ENCODE data around the gene RABGAP1.

RABGAP1 gene

GRCh38 chr9:123020796-123021195 lies 80.0 kb downstream of the RABGAP1 start:
- Histone ChIP-seq H3K27me3 (ENCODE audit: insufficient read depth, low read length) (no peaks in the 10 kb centered on the region), H3K36me3 (ENCODE audit: insufficient read depth, low read depth, low read length) (peaks cover 74% of the 10 kb centered on the region), H3K27ac (ENCODE audit: low read length) (no peak overlapping the region), H3K9me3 (ENCODE audit: insufficient read depth, low read depth, low read length) (no peaks in the 10 kb centered on the region), H3K9ac (ENCODE audit: low read depth, low read length) (no peak overlapping the region), H3K4me3 (ENCODE audit: low read length) (no peak overlapping the region), H3K4me1 (ENCODE audit: insufficient read depth, low read length) (no peaks in the 10 kb centered on the region)

DNA sequence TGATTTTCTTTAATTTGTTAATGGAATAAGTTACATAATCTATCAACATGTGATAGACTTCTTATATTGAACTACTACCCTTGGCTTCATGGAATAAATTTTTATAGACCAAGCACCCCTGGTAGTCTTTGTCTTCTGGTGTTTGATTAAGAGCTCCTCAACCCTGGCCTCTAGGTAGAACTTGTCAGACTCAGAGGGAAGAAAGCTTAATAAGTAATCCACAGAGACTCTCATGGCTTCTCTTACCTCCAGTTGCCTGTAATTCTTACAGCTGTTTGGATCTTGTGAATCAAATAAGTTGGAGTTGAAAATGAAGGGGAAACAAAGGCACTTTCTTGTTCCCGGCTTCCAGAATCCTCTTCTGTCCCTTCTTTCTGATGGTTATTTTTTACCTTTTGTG lies 85.6 kb downstream of the RABGAP1 start:
- Histone ChIP-seq H3K4me1 (ENCODE audit: insufficient read depth, low read length) (no peaks in the 10 kb centered on the region), H3K9ac (ENCODE audit: low read depth, low read length) (no peak overlapping the region), H3K27me3 (ENCODE audit: insufficient read depth, low read length) (no peaks in the 10 kb centered on the region), H3K36me3 (ENCODE audit: insufficient read depth, low read depth, low read length) (peaks cover 53% of the 10 kb centered on the region), H3K27ac (ENCODE audit: low read length) (no peak overlapping the region), H3K9me3 (ENCODE audit: insufficient read depth, low read depth, low read length) (no peaks in the 10 kb centered on the region), H3K4me3 (ENCODE audit: low read length) (no peak overlapping the region)

GRCh38 chr9:123027517-123027916 lies 86.7 kb downstream of the RABGAP1 start:
- no peak overlapping the region for H3K27ac ChIP-seq (ENCODE audit: low read length)
- no peak overlapping the region for H3K4me3 ChIP-seq (ENCODE audit: low read length)
- no peaks in the 10 kb centered on the region for H3K4me1 ChIP-seq (ENCODE audit: insufficient read depth, low read length)
- H3K27me3 ChIP-seq (ENCODE audit: insufficient read depth, low read length) = no peaks in the 10 kb centered on the region
- H3K9me3 ChIP-seq (ENCODE audit: insufficient read depth, low read depth, low read length) = no peaks in the 10 kb centered on the region
- H3K36me3 ChIP-seq (ENCODE audit: insufficient read depth, low read depth, low read length) = peaks cover 44% of the 10 kb centered on the region
- no peak overlapping the region for H3K9ac ChIP-seq (ENCODE audit: low read depth, low read length)

DNA sequence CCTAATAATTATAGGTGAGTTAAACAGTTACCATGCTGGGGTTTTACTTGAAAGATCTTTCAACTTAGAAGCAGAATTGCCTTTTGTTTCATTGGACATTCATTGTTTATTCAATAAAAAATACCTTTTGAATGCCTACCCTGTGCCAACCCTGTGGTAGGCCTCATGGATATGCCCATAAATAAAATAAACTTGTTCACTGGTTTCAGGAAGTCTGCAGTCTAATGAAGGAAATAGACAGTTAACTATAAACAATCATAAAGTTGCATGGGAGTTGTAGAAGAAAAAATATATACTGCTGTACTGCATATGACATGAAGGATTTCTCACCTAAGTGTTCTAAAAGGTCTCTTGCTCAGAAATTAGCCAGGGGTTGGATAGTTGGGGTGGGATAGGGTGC lies 87.3 kb downstream of the RABGAP1 start:
- H3K4me3 ChIP-seq (ENCODE audit: low read length) = no peak overlapping the region
- H3K36me3 ChIP-seq (ENCODE audit: insufficient read depth, low read depth, low read length) = peaks cover 39% of the 10 kb centered on the region
- 0 out of 2 replicates have a peak, but pooled peaks cover 4% of the 10 kb centered on the region for H3K4me1 ChIP-seq (ENCODE audit: insufficient read depth, low read length)
- no peaks in the 10 kb centered on the region for H3K27me3 ChIP-seq (ENCODE audit: insufficient read depth, low read length)
- H3K9me3 ChIP-seq (ENCODE audit: insufficient read depth, low read depth, low read length) = no peaks in the 10 kb centered on the region
- H3K9ac ChIP-seq (ENCODE audit: low read depth, low read length) = no peak overlapping the region
- no peak overlapping the region for H3K27ac ChIP-seq (ENCODE audit: low read length)

DNA sequence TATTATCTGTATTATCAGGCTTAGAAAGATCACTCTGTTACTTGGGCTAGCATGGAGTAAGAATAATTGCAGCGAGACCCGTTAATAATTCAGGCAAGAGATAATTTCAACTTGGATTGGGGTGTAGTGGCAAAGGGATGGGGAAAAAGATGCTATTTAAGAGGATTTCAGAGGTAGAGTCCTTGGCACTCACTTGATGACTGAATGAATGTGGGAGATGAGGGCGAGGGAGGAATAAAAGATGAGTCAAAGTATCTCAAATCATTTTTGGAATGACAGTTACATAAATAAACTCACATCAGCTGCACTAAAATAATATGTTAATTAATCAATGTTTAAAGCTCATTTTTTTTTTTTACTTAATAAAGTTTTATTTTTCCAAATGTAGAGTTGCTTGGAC lies 88.2 kb downstream of the RABGAP1 start:
- H3K27ac ChIP-seq (ENCODE audit: low read length) = no peak overlapping the region

DNA sequence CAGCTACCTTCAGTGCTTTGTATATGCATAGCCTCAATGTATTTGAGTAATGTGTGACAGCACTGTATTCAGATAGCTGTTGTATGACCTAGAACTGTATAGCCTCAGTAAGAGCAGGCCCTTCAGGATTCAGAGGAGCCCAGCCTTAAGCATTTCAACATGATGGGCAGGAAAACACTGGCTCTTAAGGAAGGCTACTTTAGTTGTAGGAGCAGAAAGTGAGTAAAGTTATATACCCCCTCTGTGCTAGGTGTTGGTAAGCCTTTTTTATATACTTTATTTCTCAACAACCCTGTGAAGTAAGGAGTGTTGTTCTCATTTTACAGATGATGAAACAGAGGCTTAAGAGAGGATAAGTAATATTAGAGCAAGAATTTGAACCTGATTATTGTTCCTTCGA lies 91.1 kb downstream of the RABGAP1 start:
- Histone ChIP-seq H3K36me3 (ENCODE audit: insufficient read depth, low read depth, low read length) (peaks cover 48% of the 10 kb centered on the region; the same call in 1 of the 2 replicates), H3K27ac (ENCODE audit: low read length) (no peak overlapping the region), H3K9ac (ENCODE audit: low read depth, low read length) (no peak overlapping the region), H3K4me1 (ENCODE audit: insufficient read depth, low read length) (0 out of 2 replicates have a peak, but pooled peaks cover 7% of the 10 kb centered on the region), H3K4me3 (ENCODE audit: low read length) (no peak overlapping the region), H3K9me3 (ENCODE audit: insufficient read depth, low read depth, low read length) (no peaks in the 10 kb centered on the region), H3K27me3 (ENCODE audit: insufficient read depth, low read length) (no peaks in the 10 kb centered on the region)

More for the DNA sequence above, 88.2 kb downstream of the RABGAP1 start:
- Histone ChIP-seq H3K4me3 (ENCODE audit: low read length) (no peak overlapping the region), H3K36me3 (ENCODE audit: insufficient read depth, low read depth, low read length) (peaks cover 34% of the 10 kb centered on the region), H3K9ac (ENCODE audit: low read depth, low read length) (no peak overlapping the region), H3K4me1 (ENCODE audit: insufficient read depth, low read length) (0 out of 2 replicates have a peak, but pooled peaks cover 7% of the 10 kb centered on the region), H3K27me3 (ENCODE audit: insufficient read depth, low read length) (no peaks in the 10 kb centered on the region), H3K9me3 (ENCODE audit: insufficient read depth, low read depth, low read length) (no peaks in the 10 kb centered on the region)

DNA sequence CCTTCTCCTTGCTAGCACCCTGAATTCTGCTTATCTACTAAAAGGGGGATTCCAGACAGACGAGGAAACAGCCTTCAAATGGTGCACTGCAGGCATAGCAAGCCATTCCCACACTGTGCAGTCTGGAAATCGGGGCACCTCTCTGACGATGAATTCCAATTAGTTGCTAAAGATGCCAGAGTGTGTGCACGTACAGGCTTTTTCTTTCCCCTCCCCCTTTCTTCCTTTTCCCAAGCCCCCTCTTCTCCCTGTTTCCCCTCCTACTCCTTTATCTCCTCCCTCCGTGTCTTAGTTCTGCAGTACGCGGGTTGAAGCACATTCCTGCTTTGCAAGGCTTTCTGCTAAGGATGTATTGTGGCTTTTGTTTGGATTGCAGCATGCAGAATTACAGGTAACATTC lies 92.5 kb downstream of the RABGAP1 start, which contains the start of gene GPR21:
TSS of gene GPR21 (plus strand) at position 316 of the 400 bp plus-strand sequence. CDS start 900 bp downstream, outside the sequence.
- H3K27me3 ChIP-seq (ENCODE audit: insufficient read depth, low read length) = no peaks in the 10 kb centered on the region
- no peak within 1 kb of the TSS for H3K9ac ChIP-seq (ENCODE audit: low read depth, low read length)
- H3K4me3 ChIP-seq (ENCODE audit: low read length) = no peak within 1 kb of the TSS
- peaks cover 41% of the 10 kb centered on the region; the same call in 1 of the 2 replicates for H3K36me3 ChIP-seq (ENCODE audit: insufficient read depth, low read depth, low read length)
- H3K27ac ChIP-seq (ENCODE audit: low read length) = no peak within 1 kb of the TSS
- 0 out of 2 replicates have a peak, but pooled peaks cover 7% of the 10 kb centered on the region for H3K4me1 ChIP-seq (ENCODE audit: insufficient read depth, low read length)
- H3K9me3 ChIP-seq (ENCODE audit: insufficient read depth, low read depth, low read length) = no peaks in the 10 kb centered on the region

GRCh38 chr9:123033864-123034601 lies 93.2 kb downstream of the RABGAP1 start:
- no peak overlapping the region for H3K27ac ChIP-seq (ENCODE audit: low read length)
- H3K4me1 ChIP-seq (ENCODE audit: insufficient read depth, low read length) = 0 out of 2 replicates have a peak, but pooled peaks cover 7% of the 10 kb centered on the region
- no peak overlapping the region for H3K9ac ChIP-seq (ENCODE audit: low read depth, low read length)
- H3K4me3 ChIP-seq (ENCODE audit: low read length) = no peak overlapping the region
- no peaks in the 10 kb centered on the region for H3K9me3 ChIP-seq (ENCODE audit: insufficient read depth, low read depth, low read length)
- H3K36me3 ChIP-seq (ENCODE audit: insufficient read depth, low read depth, low read length) = peaks cover 38% of the 10 kb centered on the region; the same call in 1 of the 2 replicates
- no peaks in the 10 kb centered on the region for H3K27me3 ChIP-seq (ENCODE audit: insufficient read depth, low read length)

DNA sequence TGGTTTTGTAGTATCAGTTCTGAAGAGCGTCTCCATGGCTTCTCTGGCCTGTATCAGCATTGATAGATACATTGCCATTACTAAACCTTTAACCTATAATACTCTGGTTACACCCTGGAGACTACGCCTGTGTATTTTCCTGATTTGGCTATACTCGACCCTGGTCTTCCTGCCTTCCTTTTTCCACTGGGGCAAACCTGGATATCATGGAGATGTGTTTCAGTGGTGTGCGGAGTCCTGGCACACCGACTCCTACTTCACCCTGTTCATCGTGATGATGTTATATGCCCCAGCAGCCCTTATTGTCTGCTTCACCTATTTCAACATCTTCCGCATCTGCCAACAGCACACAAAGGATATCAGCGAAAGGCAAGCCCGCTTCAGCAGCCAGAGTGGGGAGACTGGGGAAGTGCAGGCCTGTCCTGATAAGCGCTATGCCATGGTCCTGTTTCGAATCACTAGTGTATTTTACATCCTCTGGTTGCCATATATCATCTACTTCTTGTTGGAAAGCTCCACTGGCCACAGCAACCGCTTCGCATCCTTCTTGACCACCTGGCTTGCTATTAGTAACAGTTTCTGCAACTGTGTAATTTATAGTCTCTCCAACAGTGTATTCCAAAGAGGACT lies 94.2 kb downstream of the RABGAP1 start:
- Histone ChIP-seq H3K36me3 (ENCODE audit: insufficient read depth, low read depth, low read length) (peaks cover 31% of the 10 kb centered on the region; the same call in 1 of the 2 replicates), H3K9ac (ENCODE audit: low read depth, low read length) (no peak overlapping the region), H3K4me1 (ENCODE audit: insufficient read depth, low read length) (0 out of 2 replicates have a peak, but pooled peaks cover 7% of the 10 kb centered on the region), H3K4me3 (ENCODE audit: low read length) (no peak overlapping the region), H3K27me3 (ENCODE audit: insufficient read depth, low read length) (no peaks in the 10 kb centered on the region), H3K9me3 (ENCODE audit: insufficient read depth, low read depth, low read length) (no peaks in the 10 kb centered on the region), H3K27ac (ENCODE audit: low read length) (no peak overlapping the region)

DNA sequence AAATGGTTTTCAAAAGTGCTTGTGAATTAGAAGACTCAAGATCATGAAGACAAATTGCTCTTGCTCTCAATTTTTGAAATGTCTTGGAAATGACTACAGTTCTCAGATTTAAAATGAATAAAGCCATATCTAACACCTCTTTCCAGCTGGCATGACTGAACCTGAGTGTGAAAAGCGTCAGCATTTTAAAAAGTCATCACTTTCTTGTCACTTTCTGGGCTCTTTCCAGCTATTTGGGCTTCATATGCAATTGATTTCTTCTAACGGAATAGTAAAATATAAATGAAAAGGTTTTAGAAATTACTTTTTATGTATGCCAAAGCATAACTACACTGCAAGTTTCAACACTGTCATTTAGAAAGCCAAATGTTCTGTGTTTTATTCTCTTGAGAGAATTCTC lies 95.0 kb downstream of the RABGAP1 start:
- Histone ChIP-seq H3K27ac (ENCODE audit: low read length) (no peak overlapping the region), H3K27me3 (ENCODE audit: insufficient read depth, low read length) (no peaks in the 10 kb centered on the region)

GRCh38 chr9:123036893-123037545 lies 96.2 kb downstream of the RABGAP1 start:
- Histone ChIP-seq H3K27ac (ENCODE audit: low read length) (no peak overlapping the region), H3K4me1 (ENCODE audit: insufficient read depth, low read length) (0 out of 2 replicates have a peak, but pooled peaks cover 7% of the 10 kb centered on the region), H3K4me3 (ENCODE audit: low read length) (no peak overlapping the region), H3K36me3 (ENCODE audit: insufficient read depth, low read depth, low read length) (peaks cover 27% of the 10 kb centered on the region; the same call in 1 of the 2 replicates), H3K9ac (ENCODE audit: low read depth, low read length) (no peak overlapping the region), H3K9me3 (ENCODE audit: insufficient read depth, low read depth, low read length) (no peaks in the 10 kb centered on the region), H3K27me3 (ENCODE audit: insufficient read depth, low read length) (no peaks in the 10 kb centered on the region)

More for the DNA sequence above, 95.0 kb downstream of the RABGAP1 start:
- Histone ChIP-seq H3K36me3 (ENCODE audit: insufficient read depth, low read depth, low read length) (peaks cover 31% of the 10 kb centered on the region; the same call in 1 of the 2 replicates), H3K9me3 (ENCODE audit: insufficient read depth, low read depth, low read length) (no peaks in the 10 kb centered on the region), H3K4me3 (ENCODE audit: low read length) (no peak overlapping the region), H3K9ac (ENCODE audit: low read depth, low read length) (no peak overlapping the region), H3K4me1 (ENCODE audit: insufficient read depth, low read length) (0 out of 2 replicates have a peak, but pooled peaks cover 7% of the 10 kb centered on the region)
